HG03442 (cell line): ENCODE data around the gene KCNN3.

Experiments used
- ATAC-seq: cut with Tn5 transposase; IDR thresholded peaks from one replicate; pipeline ENCODE4 v1.9.1; 2021; ENCODE audit warnings: mild to moderate bottlenecking, moderate library complexity; ENCODE audit not compliant: unreplicated experiment

Gene KCNN3

GRCh38 chr1:154819628-154820590 lies 50.2 kb downstream of the KCNN3 start:
- ATAC-seq: no peak

- ATAC-seq: no peak
These were observed 51.2 kb downstream of the KCNN3 start for GRCh38 chr1:154818911-154819310.

- no peak for ATAC-seq
These were observed 53.1 kb downstream of the KCNN3 start for GRCh38 chr1:154816937-154817336.

GRCh38 chr1:154816369-154816768 lies 53.7 kb downstream of the KCNN3 start:
- no peak for ATAC-seq

GRCh38 chr1:154813846-154814505 lies 56.1 kb downstream of the KCNN3 start:
- ATAC-seq: no peak

- ATAC-seq: no peak
These were observed 56.7 kb downstream of the KCNN3 start for GRCh38 chr1:154813300-154813816.

GRCh38 chr1:154812877-154813276 lies 57.2 kb downstream of the KCNN3 start:
- no peak for ATAC-seq

- ATAC-seq: no peak
These were observed 59.5 kb downstream of the KCNN3 start for GRCh38 chr1:154810571-154810970.

GRCh38 chr1:154809436-154810413 lies 60.4 kb downstream of the KCNN3 start:
- ATAC-seq: no peak

- ATAC-seq: no peak
These were observed 61.2 kb downstream of the KCNN3 start for GRCh38 chr1:154808909-154809262.

GRCh38 chr1:154808261-154808908 lies 61.7 kb downstream of the KCNN3 start:
- no peak for ATAC-seq

GRCh38 chr1:154807048-154807591 lies 63.0 kb downstream of the KCNN3 start:
- ATAC-seq: peak; percentile 61

GRCh38 chr1:154806333-154806732 lies 63.7 kb downstream of the KCNN3 start:
- no peak for ATAC-seq

GRCh38 chr1:154802982-154803920 lies 66.8 kb downstream of the KCNN3 start:
- no peak for ATAC-seq

- no peak for ATAC-seq
These were observed 67.6 kb downstream of the KCNN3 start for GRCh38 chr1:154802336-154802969.

- no peak for ATAC-seq
These were observed 68.7 kb downstream of the KCNN3 start for GRCh38 chr1:154801234-154802011.

- ATAC-seq: no peak
These were observed 70.9 kb downstream of the KCNN3 start for GRCh38 chr1:154799188-154799587.

- ATAC-seq: no peak
These were observed 71.4 kb downstream of the KCNN3 start for GRCh38 chr1:154798645-154799044.
